Endometrium (tissue), 2 donors: ENCODE results near the gene CARMIL1.

Experiments used
- FAIRE-seq: peaks from 2 replicates; lab custom pipeline; 2012; peaks lifted over from hg19 to GRCh38; lab: Jason Lieb, UNC
- donor health status: control.
- donor health status: control.

CARMIL1 gene

DNA sequence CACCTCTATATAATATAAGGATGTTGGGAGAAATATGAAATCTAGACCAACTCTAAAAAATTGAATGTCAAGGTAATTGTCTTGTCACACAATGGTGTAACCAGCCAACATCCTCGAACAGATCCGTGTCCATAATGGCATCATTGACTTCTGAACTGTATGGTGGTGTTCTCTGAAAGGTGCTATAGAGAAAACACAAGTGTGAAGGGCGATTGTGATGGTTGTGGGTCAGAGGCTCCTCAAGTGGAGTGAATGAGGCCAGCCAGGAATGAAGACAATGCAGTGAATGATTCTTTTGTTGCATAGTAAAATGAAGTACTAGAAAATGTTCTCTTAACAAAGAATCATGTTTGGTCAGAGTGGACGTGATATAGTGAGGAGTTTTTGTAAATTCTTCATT, 58.3 kb downstream of the CARMIL1 start:
- no peak for FAIRE-seq

DNA sequence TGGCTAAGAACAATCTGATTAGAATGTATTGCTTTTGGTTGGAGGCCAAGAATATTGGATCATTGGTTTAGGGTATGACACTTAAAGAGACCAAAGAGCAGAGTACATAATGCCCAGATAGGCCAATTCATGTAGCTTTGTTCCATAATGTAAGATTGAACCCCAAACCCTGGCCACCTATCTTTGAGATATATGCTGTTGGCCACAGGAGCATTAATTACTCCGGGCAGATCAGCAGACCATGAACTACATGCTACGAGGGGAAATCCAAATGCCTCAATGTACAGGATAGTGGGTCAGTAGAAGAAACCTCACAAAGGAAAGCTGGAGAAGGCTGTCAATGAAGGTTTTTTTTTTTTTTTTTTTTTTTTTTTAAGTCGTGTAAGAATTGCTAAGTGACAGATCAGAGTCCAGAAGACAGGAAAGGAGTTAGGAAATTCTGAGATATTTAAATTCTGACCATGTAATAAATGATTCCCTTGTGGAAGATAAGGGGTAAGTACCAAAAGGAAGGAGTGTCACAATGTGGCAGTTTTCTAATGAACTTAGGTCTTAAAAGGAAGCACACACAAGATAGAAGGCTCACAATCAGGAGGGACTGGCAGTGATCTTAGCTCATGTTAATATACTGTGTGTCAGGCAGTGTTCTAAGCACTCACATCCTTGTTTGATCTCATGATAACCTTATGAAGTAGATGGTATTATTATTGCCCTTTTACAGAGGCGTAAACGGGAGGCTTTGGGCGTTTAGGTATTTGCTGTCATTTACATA, 61.4 kb downstream of the CARMIL1 start:
- FAIRE-seq: no peak

DNA sequence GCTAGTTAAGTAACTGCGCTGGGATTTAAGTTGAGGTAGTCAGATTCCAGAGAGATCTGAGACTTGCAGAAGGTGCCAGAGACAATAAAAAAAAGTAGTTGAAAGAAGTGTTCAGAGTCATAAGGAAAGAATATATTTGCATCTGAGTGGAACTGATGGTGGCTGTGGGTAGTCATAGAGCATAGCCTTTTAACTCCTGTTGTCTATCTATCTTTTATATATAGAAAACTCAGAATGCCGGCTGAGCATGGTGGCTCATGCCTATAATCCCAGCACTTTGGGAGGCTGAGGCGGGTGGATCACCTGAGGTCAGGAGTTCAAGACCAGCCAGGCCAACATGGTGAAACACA, 62.0 kb downstream of the CARMIL1 start:
- FAIRE-seq: no peak

DNA sequence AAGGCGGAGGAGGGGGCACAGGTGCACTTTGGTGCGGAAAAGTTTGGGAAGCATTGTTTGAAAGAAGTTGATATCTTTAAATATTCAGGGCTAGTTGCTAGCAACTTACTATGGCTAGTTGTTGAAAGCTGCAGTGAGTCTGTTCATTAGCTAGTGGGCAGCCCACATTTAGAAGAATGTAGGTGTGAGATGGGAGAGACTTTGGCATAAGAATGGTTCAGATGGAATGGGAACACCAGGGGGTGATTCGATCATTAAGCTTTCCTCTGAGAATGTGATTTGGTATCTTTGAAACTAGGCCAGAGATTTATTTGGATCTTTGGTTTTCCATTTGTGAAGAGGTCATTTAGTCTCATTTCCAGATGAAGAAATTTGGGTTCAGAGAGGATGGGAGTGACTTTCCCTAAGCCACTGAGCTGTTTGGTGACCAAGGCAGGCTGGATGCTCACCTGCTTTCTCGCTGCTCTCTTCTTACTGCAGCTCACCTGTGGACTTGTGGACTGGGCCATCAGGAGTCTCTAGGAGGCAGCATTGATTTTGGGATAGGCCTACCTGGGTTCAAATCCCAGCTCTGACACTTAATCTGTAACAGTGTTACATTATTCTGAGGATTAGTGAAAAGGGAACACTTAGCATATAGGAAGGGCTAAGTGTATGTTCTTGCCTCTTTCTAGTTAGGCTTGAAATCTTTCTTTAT, 62.9 kb downstream of the CARMIL1 start:
- FAIRE-seq: no peak

DNA sequence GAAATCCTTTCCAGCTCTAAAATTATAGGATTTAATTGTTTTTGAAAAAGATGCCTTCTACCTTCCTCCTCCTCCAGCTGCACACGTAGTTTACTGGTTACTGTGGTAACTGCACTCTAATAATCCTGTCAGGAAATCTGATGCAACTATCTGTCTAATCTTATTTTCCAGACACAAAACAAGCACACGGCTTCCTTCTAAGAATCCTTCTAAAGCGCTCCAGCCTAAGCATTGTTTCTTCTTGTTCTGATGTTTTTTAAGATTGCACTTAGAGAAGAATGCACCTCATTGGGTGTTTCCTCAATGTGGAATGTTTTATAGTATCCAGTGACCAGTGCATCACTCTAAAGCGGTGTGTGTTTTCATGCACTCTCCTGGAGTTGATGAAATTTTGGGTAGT, 63.6 kb downstream of the CARMIL1 start:
- no peak for FAIRE-seq

DNA sequence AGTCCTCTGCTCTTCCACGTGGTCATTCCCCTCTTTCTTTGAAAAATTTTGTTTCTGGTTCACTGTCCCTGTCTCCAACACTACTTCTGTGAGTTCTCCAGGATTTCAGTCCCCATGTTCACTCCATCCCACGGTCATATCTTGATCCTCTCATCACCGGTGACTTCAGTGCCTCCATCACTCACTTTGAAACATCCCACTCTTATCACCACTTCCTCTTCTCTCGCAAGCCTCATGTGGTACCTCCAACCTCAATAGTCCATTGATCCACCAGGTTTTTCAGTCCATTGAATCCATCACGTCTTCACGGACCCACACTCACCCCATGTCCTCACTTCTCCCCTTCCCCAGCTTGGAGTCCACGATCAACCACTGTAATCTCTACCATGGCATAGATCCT, 64.8 kb downstream of the CARMIL1 start:
- FAIRE-seq: no peak

DNA sequence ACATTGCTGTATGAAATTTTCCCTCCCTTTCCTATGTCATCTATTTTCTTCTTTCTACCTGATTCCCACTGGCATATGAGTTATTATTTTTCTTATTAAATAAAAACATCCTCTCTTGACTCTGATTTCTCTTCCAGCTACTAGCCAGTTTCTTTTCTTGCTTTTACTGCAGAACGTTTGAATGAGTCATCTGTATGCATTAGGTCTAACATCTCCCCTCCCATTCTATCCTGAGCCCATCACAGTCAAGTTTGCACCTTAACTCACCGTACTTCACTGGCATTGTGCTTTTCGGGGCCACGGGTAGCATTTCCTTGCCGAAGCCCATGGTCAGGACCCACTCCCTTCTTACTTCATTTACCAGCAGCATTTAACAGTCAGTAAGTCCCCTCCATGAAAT, 65.7 kb downstream of the CARMIL1 start:
- no peak for FAIRE-seq

DNA sequence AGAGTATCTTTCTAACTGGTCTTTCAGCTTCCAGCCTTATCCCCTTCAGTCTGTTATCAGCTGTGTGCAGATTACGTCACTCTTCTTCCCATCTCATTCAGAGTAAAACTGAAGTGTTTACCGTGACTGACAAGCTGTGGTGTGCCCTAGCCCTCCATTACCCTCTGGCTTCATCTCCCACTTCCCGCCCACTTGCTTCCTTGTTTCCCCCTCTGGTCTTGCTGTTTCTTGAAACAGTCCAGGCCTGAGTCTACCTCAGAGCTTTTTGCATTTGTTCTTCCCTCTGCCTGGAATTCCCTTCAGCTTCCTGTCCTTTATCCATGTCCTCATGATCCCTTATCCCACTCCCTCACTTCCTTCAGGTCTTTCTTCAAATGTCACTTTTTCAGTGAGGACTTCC, 66.9 kb downstream of the CARMIL1 start:
- no peak for FAIRE-seq

DNA sequence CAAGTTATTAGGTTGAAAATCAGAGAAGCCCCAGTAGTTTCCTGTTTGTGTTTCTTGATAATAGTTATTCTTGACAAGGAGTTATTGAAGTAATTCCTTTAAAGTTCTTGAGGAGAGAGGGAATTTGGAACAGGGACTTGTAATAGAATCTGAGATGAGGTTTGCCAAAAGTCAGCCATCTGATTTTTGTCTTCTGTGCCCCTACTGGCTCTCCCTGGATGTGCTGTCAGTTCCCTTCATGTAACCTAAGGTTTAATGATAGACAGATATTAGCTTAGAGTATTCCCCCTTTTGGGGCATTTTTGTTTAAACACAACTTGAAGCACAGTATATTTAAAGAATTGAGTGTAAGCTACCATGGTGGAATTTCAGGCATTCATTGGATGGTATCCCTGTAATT, 71.4 kb downstream of the CARMIL1 start:
- no peak for FAIRE-seq

DNA sequence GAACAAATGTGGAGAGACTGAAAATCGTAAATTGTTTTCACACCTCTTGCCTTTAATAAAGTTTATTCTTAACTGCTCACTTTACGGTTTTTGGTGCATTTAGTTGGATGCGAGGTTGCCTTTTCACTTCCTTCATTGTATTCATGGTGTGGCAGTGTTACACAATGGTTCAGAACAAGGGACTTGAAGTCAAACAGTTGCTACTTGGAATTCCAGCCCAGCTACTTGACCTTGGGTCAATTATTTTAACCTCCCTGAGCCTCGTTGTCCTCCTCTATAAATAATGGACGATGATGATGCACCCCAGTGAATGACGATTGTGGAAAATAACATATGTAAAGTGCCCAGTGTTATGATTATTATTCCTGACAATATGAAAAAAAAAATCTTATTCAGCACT, 72.3 kb downstream of the CARMIL1 start:
- no peak for FAIRE-seq

DNA sequence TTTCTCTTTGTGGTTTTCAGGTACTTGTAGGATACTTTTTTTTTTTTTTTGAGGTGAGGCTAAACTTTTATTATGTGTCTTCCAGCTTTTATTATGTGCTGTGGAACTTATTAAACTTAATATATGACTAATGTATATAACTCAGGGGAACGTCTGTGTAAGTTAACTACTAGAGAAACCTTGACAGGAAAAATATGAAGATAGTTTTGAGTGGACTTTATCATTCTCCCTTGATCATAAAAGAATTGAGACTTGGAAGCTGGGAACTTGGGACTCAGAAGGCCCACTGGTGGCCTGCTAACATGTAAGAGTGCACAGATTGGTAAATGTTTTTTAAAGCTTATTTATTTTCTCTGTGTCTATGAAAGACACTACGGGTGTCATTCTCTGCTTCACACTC, 73.1 kb downstream of the CARMIL1 start:
- FAIRE-seq: no peak

DNA sequence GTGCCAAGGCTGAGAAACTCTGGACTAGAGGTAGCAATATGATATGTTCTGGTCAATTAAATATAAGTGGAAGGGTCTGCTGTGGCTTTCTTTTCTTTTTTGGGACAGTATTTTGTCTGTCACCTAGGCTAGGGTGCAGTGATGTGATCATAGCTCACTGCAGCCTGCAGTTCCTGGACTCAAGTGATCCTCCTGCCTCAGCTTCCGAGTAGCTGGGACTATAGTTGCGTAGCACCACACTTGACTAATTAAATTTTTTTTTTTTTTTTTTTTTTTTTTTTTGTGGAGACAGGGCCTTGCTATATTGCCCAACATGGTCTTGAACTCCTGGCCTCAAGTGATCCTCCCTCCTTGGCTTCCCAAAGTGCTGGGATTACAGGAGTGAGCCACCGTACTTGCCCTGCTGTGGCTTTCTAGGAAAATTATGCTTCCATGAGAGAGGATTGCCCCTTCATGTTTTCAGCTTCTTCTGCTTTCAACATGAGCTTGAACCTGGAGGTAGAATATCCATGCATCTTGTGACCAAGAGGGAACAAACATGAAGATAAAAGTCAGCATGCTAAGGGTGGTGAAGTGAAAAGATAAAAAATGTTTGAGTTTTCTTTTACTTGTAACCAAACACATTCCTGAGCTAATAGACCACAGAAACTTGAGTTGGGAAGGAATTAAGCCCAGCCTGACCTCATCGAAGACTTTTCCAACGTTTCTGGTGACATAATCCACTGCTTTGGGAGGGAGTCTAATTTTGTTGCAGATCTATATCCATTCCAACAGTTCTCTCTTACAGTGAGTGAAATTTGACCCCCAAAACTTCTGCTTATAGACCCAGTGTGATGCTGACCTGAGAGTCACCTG, 75.1 kb downstream of the CARMIL1 start:
- no peak for FAIRE-seq

DNA sequence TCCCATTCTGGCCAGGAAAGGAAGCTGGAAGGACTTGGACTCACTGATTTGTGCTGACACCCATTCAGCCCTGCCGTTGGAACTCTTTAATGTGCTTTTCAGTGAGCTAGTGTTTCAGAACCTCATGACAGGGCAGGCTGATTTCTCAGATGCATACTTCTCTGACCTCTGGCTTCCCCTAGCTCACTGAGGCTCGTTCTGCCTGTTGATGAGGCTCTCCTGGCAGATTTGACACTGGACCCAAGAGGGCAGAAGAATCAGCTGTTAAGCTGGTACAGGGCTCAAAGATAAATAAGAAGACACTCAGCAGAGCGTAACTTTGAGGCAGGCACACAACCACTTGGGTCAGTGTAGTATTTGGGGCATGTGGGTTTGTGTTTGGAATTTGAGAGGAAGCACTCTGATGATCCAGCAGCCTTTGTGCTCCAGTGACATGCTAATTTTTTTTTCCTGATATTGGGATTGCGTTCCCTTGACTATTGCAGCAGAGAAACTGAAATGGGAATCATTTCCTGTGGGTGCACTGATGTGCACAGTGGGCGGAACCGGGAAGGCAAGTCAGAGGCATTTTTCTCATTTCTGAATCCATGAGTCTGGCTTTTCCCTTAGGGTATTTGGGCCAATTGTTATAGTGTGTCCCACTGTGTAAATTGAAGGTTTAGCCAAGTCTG, 80.2 kb downstream of the CARMIL1 start:
- FAIRE-seq: no peak

DNA sequence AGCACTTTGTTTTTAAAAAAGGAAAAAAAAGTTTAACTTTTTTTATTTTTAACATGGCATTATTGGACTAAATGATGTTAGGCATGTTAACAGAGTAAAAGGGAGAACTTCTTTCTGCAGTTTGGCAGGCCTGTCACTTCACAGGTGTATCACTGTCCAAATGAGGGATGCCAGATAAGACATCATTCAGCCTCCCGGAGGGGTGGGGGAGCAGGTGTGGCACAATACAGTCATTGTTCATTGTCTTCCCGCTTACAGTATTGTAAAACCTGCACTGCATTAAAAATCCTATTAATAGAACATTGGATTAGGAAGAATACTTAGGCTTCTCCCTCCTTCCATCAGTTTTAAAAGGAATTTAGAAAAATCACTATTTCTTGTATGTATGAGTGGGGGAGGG, 80.7 kb downstream of the CARMIL1 start:
- no peak for FAIRE-seq

DNA sequence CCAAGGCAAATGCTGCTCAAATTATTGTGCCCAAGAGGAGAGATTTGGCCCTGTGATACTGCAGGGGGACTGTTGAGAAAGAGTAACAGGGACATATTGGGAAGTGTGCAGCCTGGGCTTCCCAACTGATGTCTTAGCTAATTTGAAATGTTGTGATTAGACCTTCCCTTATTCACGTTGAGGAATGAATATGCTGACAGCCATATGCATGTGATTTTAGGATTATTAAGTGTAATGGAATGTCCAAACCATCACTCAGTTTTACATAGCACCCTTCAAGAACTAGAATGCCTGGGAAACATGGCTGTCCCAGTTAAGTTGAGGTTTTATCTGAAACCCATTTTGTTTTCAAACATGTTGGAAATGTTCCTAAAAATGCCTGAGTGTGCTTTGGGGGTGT, 81.4 kb downstream of the CARMIL1 start:
- no peak for FAIRE-seq

DNA sequence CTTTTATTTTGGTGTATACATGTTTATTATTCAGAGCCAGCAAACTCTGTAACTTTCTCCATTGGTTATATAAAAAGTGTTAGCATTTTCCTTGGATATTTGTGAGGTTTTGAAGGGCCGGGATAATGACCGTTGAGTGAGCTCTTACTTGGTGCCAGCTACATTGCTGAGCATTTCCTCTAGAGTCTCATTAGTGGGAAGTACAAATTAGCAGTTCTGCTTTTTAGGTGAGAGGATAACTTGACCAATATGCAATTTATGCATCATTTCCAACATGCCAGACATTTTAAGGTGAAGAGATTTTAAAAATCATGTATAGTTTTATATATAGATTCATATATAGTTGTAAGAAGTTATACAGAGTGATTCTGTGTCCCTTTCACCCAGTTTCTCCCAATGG, 84.3 kb downstream of the CARMIL1 start:
- no peak for FAIRE-seq

DNA sequence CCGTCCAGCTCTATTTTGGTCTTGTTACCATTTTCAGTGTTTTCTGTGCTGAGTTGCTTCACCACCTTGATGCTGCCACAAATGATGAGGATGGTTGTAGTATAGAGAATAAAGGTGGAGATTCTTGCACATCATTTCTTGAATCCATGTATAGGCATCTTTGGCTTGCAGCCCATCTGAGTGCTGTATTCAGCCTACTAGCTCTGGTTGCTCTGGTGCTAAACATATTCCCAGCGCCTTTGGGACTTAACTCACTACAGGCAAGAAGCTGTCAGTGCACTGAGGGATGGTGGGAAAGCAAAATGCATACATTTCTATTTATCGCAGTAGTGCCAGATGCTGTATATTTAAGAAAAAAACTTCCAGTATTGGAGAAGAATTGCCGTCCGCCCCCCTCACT, 86.0 kb downstream of the CARMIL1 start:
- no peak for FAIRE-seq

DNA sequence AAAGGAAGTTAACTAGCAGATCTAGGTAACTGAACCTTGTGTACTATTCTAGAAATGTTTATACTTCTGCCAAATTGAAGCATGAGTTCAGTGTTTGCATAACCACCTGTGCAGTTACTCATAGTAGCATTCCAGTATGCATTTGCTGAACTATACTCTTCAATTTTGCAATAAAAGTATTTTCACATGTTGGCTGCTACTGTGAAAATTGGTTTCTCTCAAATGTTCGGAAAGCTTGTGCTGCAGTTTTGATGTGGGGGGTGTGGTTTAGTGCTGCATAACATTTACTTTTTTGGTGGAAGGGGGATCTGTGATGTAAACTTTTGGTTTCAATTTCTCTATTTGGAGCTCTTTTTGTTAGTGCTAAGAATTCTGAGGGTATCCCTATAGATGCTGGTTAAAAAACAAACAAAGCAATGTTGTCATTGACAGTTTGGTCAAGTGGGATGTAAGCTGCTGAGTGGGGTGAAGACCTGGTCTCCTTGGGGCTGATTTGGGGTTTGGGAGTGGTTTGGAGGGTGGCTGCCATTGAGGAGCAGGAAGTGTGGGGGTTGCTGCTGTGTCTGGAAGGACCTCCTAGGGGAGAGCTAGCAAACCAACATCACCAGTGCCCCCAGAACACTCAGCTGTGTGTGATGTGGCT, 87.8 kb downstream of the CARMIL1 start:
- FAIRE-seq: no peak

DNA sequence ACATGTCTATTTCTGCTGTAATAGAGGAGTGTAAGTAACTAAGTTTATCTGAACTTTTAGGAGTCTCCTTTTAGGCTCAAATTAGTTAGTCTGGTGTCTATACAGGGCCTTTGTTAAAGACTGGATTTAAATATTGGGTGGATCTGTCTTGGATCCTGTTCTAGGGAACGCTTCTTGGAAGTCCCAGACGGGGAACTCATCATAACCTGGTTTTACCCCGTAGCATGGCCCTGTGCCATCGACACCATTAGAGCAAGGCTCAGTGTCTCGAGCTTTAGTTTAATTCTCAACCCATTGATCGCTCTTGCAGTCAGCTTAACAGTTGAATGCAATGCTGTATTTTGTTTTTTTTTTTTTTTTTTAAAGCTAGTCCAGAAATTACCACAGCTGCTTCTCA, 89.9 kb downstream of the CARMIL1 start:
- no peak for FAIRE-seq

DNA sequence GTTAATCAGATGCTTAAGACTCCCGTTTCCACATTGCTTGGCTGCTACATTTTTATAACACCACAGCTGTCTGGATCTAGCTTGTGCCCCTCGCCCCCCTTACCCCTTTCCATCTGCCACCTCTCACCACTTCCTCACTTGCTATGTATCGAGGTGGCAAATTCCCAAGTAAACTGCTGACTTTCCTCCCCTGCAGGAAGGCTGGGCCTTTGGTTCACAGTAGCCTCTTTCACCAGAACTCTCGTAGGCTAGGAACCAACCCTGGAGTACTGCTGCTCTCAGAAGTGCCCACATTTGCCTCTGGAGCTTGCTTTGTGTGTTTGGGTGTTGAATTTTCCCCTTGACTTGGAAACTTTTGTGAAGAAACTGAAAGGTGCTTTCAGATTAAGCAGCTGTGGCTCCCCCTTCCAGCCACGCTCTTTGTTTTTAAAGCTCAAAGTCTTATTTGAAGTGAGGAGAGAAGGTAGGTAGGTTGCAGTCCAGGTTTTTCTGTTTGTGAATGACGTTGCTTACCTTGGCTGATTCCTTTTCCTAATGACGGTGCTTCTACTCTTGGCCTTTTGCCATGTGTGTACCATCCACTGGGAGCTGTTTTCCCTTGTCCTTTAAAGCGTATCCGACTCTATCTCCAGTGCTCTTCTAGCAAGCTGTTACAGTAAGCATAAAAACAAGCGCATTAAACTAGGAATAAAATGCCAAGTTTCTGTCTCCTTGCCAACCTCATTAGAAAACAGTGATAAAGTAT, 90.4 kb downstream of the CARMIL1 start:
- no peak for FAIRE-seq
